Measurements from ENCODE around the gene FUBP3.

DNA sequence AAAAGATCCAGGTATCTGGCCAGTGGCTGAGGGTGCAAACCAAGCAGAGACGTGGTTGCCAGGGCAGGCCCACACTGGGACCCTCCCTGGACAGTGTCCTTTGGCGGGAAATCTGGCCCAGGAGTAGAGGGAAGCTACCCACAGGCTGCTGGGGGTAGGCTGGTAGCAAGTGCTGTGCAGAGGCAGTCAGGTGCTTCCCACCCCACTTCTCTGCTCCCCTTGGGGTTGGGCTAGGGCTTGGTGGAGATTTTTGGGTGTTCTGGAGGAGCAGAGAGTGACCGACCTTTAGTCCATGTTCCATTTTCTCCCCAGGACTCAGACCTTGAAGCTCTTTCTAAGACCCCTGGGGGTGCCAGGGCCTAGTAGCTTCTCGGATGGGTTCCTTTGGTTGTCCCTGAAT, 90.6 kb downstream of the FUBP3 start:
- TF ChIP-seq, protein P1, sequence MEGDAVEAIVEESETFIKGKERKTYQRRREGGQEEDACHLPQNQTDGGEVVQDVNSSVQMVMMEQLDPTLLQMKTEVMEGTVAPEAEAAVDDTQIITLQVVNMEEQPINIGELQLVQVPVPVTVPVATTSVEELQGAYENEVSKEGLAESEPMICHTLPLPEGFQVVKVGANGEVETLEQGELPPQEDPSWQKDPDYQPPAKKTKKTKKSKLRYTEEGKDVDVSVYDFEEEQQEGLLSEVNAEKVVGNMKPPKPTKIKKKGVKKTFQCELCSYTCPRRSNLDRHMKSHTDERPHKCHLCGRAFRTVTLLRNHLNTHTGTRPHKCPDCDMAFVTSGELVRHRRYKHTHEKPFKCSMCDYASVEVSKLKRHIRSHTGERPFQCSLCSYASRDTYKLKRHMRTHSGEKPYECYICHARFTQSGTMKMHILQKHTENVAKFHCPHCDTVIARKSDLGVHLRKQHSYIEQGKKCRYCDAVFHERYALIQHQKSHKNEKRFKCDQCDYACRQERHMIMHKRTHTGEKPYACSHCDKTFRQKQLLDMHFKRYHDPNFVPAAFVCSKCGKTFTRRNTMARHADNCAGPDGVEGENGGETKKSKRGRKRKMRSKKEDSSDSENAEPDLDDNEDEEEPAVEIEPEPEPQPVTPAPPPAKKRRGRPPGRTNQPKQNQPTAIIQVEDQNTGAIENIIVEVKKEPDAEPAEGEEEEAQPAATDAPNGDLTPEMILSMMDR (IDR thresholded peaks at IDR 0.05): no peak
- TF ChIP-seq POLR2A (IDR thresholded peaks at IDR 0.05): no peak
